ENCODE measurements around the gene DEFB132.

The DEFB132 gene

GRCh38 chr20:309306-309840 lies 51.8 kb downstream of the DEFB132 start:
- Histone ChIP-seq H3K9me3 (ENCODE audit: insufficient read depth, low read length) (no peaks in the 10 kb centered on the region), H3K9ac (ENCODE audit: insufficient read length, low read depth) (peak overlapping the region; percentile 70), H3K4me1 (ENCODE audit: insufficient read depth, insufficient read length) (no peaks in the 10 kb centered on the region), H3K36me3 (ENCODE audit: insufficient read depth, insufficient read length, low read length) (no peaks in the 10 kb centered on the region), H3K27me3 (ENCODE audit: insufficient read depth, insufficient read length) (no peaks in the 10 kb centered on the region), H3K4me3 (ENCODE audit: insufficient read length, low read depth) (peak overlapping the region; percentile 25)
- DNase-seq (ENCODE audit: low read depth, low spot score): no peak
- TF ChIP-seq YY1 (IDR thresholded peaks at IDR 0.05; ENCODE audit: insufficient read depth, insufficient read length) (no peak), ZNF274 (IDR thresholded peaks at IDR 0.05; ENCODE audit: low read depth, low read length) (no peak), SUZ12 (IDR thresholded peaks at IDR 0.05; ENCODE audit: extremely low read depth, insufficient read depth, insufficient read length) (no peak)

- Histone ChIP-seq H3K27me3 (ENCODE audit: insufficient read depth, insufficient read length) (no peaks in the 10 kb centered on the region), H3K4me3 (ENCODE audit: insufficient read length, low read depth) (peak overlapping the region; percentile 25), H3K9me3 (ENCODE audit: insufficient read depth, low read length) (no peaks in the 10 kb centered on the region), H3K9ac (ENCODE audit: insufficient read length, low read depth) (peak overlapping the region; percentile 70), H3K36me3 (ENCODE audit: insufficient read depth, insufficient read length, low read length) (no peaks in the 10 kb centered on the region), H3K4me1 (ENCODE audit: insufficient read depth, insufficient read length) (no peaks in the 10 kb centered on the region)
- peak; percentile 99 for DNase-seq (ENCODE audit: low read depth, low spot score)
- no peak for TF ChIP-seq SUZ12 (IDR thresholded peaks at IDR 0.05; ENCODE audit: extremely low read depth, insufficient read depth, insufficient read length)
- no peak for TF ChIP-seq ZNF274 (IDR thresholded peaks at IDR 0.05; ENCODE audit: low read depth, low read length)
- TF ChIP-seq YY1 (IDR thresholded peaks at IDR 0.05; ENCODE audit: insufficient read depth, insufficient read length): no peak
These were observed 52.5 kb downstream of the DEFB132 start for GRCh38 chr20:309841-310644.

- Histone ChIP-seq H3K36me3 (ENCODE audit: insufficient read depth, insufficient read length, low read length) (no peaks in the 10 kb centered on the region), H3K4me3 (ENCODE audit: insufficient read length, low read depth) (no peak overlapping the region), H3K9me3 (ENCODE audit: insufficient read depth, low read length) (no peaks in the 10 kb centered on the region), H3K9ac (ENCODE audit: insufficient read length, low read depth) (no peak overlapping the region), H3K4me1 (ENCODE audit: insufficient read depth, insufficient read length) (no peaks in the 10 kb centered on the region), H3K27me3 (ENCODE audit: insufficient read depth, insufficient read length) (no peaks in the 10 kb centered on the region)
- TF ChIP-seq ZNF274 (IDR thresholded peaks at IDR 0.05; ENCODE audit: low read depth, low read length) (no peak), SUZ12 (IDR thresholded peaks at IDR 0.05; ENCODE audit: extremely low read depth, insufficient read depth, insufficient read length) (no peak), YY1 (IDR thresholded peaks at IDR 0.05; ENCODE audit: insufficient read depth, insufficient read length) (no peak)
- no peak for DNase-seq (ENCODE audit: low read depth, low spot score)
These were observed 53.1 kb downstream of the DEFB132 start for GRCh38 chr20:310645-311044.
